OCI-M1 (cell line): Measurements from ENCODE around the gene LMO2.
"Not testable (repeated sequence)": the region's sequence is repeated elsewhere in the genome, so short reads cannot be mapped to it uniquely, and the experiment has no call there.

Experiments
- DNase-seq: peaks from one replicate; lab custom pipeline; 2025; lab: John Stamatoyannopoulos, UW

Gene LMO2

GRCh38 chr11:33861941-33862589, 29.8 kb downstream of the LMO2 start:
- DNase-seq: no peak

- no peak for DNase-seq
Observed at GRCh38 chr11:33861386-33861785, 30.5 kb downstream of the LMO2 start.

- DNase-seq: no peak
Observed at GRCh38 chr11:33860926-33861325, 30.9 kb downstream of the LMO2 start.

GRCh38 chr11:33859306-33859705, 32.6 kb downstream of the LMO2 start:
- no peak for DNase-seq

- DNase-seq: peak; percentile 81
Observed at GRCh38 chr11:33857933-33858371, 33.9 kb downstream of the LMO2 start.

GRCh38 chr11:33855500-33855899, 36.4 kb downstream of the LMO2 start:
- DNase-seq: no peak

- no peak for DNase-seq
Observed at GRCh38 chr11:33848717-33849390, 43.0 kb downstream of the LMO2 start.

GRCh38 chr11:33847251-33847650, 44.6 kb downstream of the LMO2 start:
- no peak for DNase-seq

- no peak for DNase-seq
Observed at GRCh38 chr11:33844236-33844635, 47.6 kb downstream of the LMO2 start.

- DNase-seq: no peak
Observed at GRCh38 chr11:33843018-33843417, 48.9 kb downstream of the LMO2 start.

- DNase-seq: no peak
Observed at GRCh38 chr11:33842236-33842915, 49.5 kb downstream of the LMO2 start.

GRCh38 chr11:33838234-33838633, 53.6 kb downstream of the LMO2 start:
- DNase-seq: not testable (repeated sequence)

- DNase-seq: not testable (repeated sequence)
Observed at GRCh38 chr11:33837334-33837733, 54.5 kb downstream of the LMO2 start.

- peak; percentile 74 for DNase-seq
Observed at GRCh38 chr11:33835143-33835878, 56.6 kb downstream of the LMO2 start.

GRCh38 chr11:33832676-33833075, 59.2 kb downstream of the LMO2 start:
- DNase-seq: no peak

GRCh38 chr11:33830903-33831648, 60.8 kb downstream of the LMO2 start:
- DNase-seq: no peak

GRCh38 chr11:33829430-33830141, 62.3 kb downstream of the LMO2 start:
- peak; percentile 79 for DNase-seq

GRCh38 chr11:33828604-33829429, 63.1 kb downstream of the LMO2 start:
- DNase-seq: no peak

GRCh38 chr11:33827206-33827605, 64.7 kb downstream of the LMO2 start:
- no peak for DNase-seq
